ENCODE data around the gene FXR1. TPM values are rescaled to one million over a fixed set of nuclear protein-coding genes. Genes with fewer than 3 reads are reported as not detected.

FXR1 gene
- total RNA-seq, 1 experiment from 2014 or later, result 133 TPM

GRCh38 chr3:180961552-180961951 lies 49.1 kb downstream of the FXR1 start:
- no peaks in the 10 kb centered on the region for H3K4me1 ChIP-seq (ENCODE audit: insufficient read depth, low read length)
- no peak overlapping the region for H3K4me3 ChIP-seq (ENCODE audit: low read length)
- H3K27ac ChIP-seq (ENCODE audit: low read length), result no peak overlapping the region
- no TSS peak for BruUV-seq (replicated peaks)
- H3F3A ChIP-seq (ENCODE audit: low read length, unreplicated experiment), result no peaks in the 10 kb centered on the region
- no peaks in the 10 kb centered on the region for H3K79me2 ChIP-seq (ENCODE audit: low read length)
- no peaks in the 10 kb centered on the region for H3K27me3 ChIP-seq (ENCODE audit: low read length)
- H3K9me3 ChIP-seq (ENCODE audit: low read length), result no peaks in the 10 kb centered on the region
- no peak overlapping the region for H2AFZ ChIP-seq (ENCODE audit: low read length)
- H3K4me2 ChIP-seq (ENCODE audit: low read length), result no peak overlapping the region
- H3K9ac ChIP-seq (ENCODE audit: low read length), result no peak overlapping the region
- H3K36me3 ChIP-seq (ENCODE audit: low read depth, low read length), result peaks cover 71% of the 10 kb centered on the region
- ATAC-seq (no peak), DNase-seq (no peak)
- TF ChIP-seq EZH2phosphoT487 (IDR thresholded peaks at IDR 0.05; ENCODE audit: borderline replicate concordance, low read length), result no peak
- TF ChIP-seq CTCF (conservative IDR thresholded peaks at IDR 0.05; ENCODE audit: low read depth, low read length), result no peak
- no peak for TF ChIP-seq EZH2 (IDR thresholded peaks at IDR 0.05; ENCODE audit: low read length, unreplicated experiment)
- H4K20me1 ChIP-seq (ENCODE audit: low read length), result no peaks in the 10 kb centered on the region
- no peaks in the 10 kb centered on the region for H3K9me2 ChIP-seq (replicated peaks; ENCODE audit: low read length)
- POLR2A ChIA-PET (ENCODE audit: unreplicated experiment), result no interaction called here
- intact Hi-C loops (cut with micrococcal nuclease), result no loop called here
- CTCF ChIA-PET, result no interaction called here

DNA sequence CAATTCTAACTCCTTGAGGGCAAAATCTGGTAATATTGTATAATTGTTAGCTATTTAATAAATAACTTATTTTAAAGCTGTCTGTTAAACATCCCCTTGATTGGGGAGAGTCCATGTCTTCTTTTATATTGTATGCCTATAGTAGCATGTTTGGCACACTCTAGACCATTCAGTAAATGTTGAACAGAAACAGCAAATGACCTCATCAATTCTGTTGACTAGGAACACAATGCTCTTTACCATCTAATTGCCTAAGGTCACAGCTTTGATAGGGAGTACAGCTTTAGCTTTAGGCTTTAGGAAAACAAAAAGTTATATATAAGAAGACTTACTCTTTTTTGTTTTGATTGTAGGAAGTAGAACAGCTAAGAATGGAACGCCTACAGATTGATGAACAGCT lies 50.1 kb downstream of the FXR1 start:
- no peak for DNase-seq
- no peak for ATAC-seq
- Histone ChIP-seq H3K4me1 (ENCODE audit: insufficient read depth, low read length) (no peaks in the 10 kb centered on the region), H3K79me2 (ENCODE audit: low read length) (no peaks in the 10 kb centered on the region), H3K9me2 (replicated peaks; ENCODE audit: low read length) (no peaks in the 10 kb centered on the region), H3K27me3 (ENCODE audit: low read length) (no peaks in the 10 kb centered on the region), H3K4me3 (ENCODE audit: low read length) (no peak overlapping the region), H3K36me3 (ENCODE audit: low read depth, low read length) (peaks cover 71% of the 10 kb centered on the region), H2AFZ (ENCODE audit: low read length) (no peak overlapping the region), H3F3A (ENCODE audit: low read length, unreplicated experiment) (no peaks in the 10 kb centered on the region), H3K27ac (ENCODE audit: low read length) (no peak overlapping the region), H4K20me1 (ENCODE audit: low read length) (no peaks in the 10 kb centered on the region), H3K9me3 (ENCODE audit: low read length) (no peaks in the 10 kb centered on the region), H3K4me2 (ENCODE audit: low read length) (no peak overlapping the region), H3K9ac (ENCODE audit: low read length) (no peak overlapping the region)
- POLR2A ChIA-PET (ENCODE audit: unreplicated experiment), result no interaction called here
- TF ChIP-seq EZH2phosphoT487 (IDR thresholded peaks at IDR 0.05; ENCODE audit: borderline replicate concordance, low read length) (no peak), CTCF (conservative IDR thresholded peaks at IDR 0.05; ENCODE audit: low read depth, low read length) (no peak), EZH2 (IDR thresholded peaks at IDR 0.05; ENCODE audit: low read length, unreplicated experiment) (no peak)
- CTCF ChIA-PET, result no interaction called here
- intact Hi-C loops (cut with micrococcal nuclease), result no loop called here
- no TSS peak for BruUV-seq (replicated peaks)

DNA sequence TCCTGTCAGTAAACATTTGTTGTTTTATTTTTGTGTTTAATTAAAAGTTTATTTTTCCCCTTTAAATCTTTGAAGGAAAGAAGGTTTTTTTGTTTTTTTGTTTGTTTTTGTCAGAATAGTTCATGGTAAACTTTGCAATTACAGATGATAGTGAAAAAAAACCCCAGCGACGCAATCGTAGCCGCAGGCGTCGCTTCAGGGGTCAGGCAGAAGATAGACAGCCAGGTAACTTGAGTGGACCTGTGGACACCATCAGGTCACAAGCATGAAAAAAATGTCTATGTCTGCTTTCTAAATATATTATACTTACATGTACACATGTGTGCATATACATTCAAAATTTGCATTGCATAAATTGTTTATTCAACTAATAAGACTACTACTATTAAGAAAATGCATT lies 58.5 kb downstream of the FXR1 start:
- peaks cover 74% of the 10 kb centered on the region for H3K36me3 ChIP-seq (ENCODE audit: low read depth, low read length)
- H3K4me1 ChIP-seq (ENCODE audit: insufficient read depth, low read length), result no peaks in the 10 kb centered on the region
- ATAC-seq (no peak), DNase-seq (no peak)
- no TSS peak for BruUV-seq (replicated peaks)
- CTCF ChIA-PET, result no interaction called here
- H3K9ac ChIP-seq (ENCODE audit: low read length), result no peak overlapping the region
- POLR2A ChIA-PET (ENCODE audit: unreplicated experiment), result interaction anchor here (0.7 kb wide), 1 partner anchor 17 kb away, joined by 6 read pairs; no protein-coding TSS in a partner anchor
- no peaks in the 10 kb centered on the region for H4K20me1 ChIP-seq (ENCODE audit: low read length)
- no peaks in the 10 kb centered on the region for H3K9me3 ChIP-seq (ENCODE audit: low read length)
- no peak overlapping the region for H3K4me2 ChIP-seq (ENCODE audit: low read length)
- no peak overlapping the region for H3K4me3 ChIP-seq (ENCODE audit: low read length)
- H3K79me2 ChIP-seq (ENCODE audit: low read length), result no peaks in the 10 kb centered on the region
- intact Hi-C loops (cut with micrococcal nuclease), result no loop called here
- no peaks in the 10 kb centered on the region for H3F3A ChIP-seq (ENCODE audit: low read length, unreplicated experiment)
- no peak overlapping the region for H3K27ac ChIP-seq (ENCODE audit: low read length)
- H2AFZ ChIP-seq (ENCODE audit: low read length), result no peak overlapping the region
- TF ChIP-seq EZH2 (IDR thresholded peaks at IDR 0.05; ENCODE audit: low read length, unreplicated experiment) (no peak), CTCF (conservative IDR thresholded peaks at IDR 0.05; ENCODE audit: low read depth, low read length) (no peak), EZH2phosphoT487 (IDR thresholded peaks at IDR 0.05; ENCODE audit: borderline replicate concordance, low read length) (no peak)
- no peaks in the 10 kb centered on the region for H3K9me2 ChIP-seq (replicated peaks; ENCODE audit: low read length)
- H3K27me3 ChIP-seq (ENCODE audit: low read length), result no peaks in the 10 kb centered on the region

Data from PC-3 (cell line).